Left kidney (tissue), 2 donors: ENCODE results near the gene TNFSF13. TPM values are rescaled to one million over a fixed set of nuclear protein-coding genes. Genes with fewer than 3 reads are reported as not detected.

Source experiments
- DNase-seq: peaks from one replicate; pipeline ENCODE4 v3.0.0-alpha.2; 2013
- polyA plus RNA-seq: library from polyadenylated mRNA; unstranded; fragments of 120-200 nt; gene quantifications from one replicate; pipeline ENCODE4 v1.2.1, GENCODE V29; 2013; ENCODE audit not compliant: insufficient read length

TNFSF13 gene
- polyA plus RNA-seq, 1 donor = 13.2 TPM

GRCh38 chr17:7550344-7550743, 8.2 kb upstream of the TNFSF13 start:
- no peak for DNase-seq

- no peak for DNase-seq
These were observed 7.2 kb upstream of the TNFSF13 start for GRCh38 chr17:7551396-7551795.

DNA sequence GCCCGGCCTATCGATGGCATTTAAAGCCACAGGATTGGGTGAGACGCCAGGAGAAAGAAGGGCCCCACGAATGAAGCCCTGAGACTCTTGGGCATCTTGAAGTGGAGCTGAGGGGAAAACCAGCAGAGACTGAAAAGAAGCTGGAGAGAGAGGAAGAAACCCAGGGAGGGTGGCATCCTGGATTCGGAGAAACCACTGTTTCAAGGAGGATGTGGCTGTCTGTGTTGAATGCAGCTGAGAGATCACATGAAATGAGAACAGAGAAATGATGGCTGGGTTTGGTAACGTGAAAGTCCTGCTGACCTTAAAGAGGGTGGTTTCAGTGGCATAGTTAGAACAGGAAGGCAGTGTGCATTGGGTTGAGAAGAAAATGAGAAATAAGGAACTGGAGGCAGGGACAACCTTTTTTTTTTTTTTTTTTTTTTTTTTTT, 5.9 kb upstream of the TNFSF13 start:
- no peak for DNase-seq

- no peak for DNase-seq
These were observed 5.2 kb upstream of the TNFSF13 start for GRCh38 chr17:7553356-7553755.

DNA sequence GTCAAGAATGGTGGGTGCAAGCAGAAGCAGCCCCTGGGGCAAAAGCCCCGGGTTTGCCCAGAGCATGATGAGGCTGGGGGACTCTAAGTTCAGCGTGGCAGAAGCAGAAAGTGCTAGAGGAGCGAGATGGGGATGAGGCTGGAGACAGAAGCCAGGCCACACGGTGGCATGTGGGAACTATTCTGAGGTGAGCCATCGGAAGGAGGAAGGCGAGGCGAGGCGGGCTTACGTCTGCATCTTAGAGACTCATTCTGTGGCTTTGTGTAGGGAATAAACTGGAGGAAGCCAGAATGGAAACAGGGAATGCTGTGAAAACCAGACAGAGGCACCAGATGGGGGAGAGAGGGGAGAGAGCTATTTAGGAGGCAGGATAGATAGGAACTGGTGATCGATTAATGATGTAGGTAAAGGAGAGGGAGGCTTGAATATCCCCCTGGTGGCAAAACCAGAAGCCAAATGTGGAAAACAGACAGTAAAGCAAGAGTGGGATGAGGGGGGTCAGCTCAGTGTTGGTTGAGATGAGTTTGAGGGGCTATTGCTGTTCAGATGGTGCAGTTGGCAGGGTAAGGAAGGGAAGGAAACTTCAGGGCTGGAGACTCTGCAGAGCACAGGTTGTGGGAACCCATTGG, 3.1 kb upstream of the TNFSF13 start:
- DNase-seq = no peak

- no peak for DNase-seq
These were observed 1.9 kb upstream of the TNFSF13 start for GRCh38 chr17:7556627-7557026.

- DNase-seq = no peak
These were observed 1.3 kb upstream of the TNFSF13 start for GRCh38 chr17:7557147-7557764.

DNA sequence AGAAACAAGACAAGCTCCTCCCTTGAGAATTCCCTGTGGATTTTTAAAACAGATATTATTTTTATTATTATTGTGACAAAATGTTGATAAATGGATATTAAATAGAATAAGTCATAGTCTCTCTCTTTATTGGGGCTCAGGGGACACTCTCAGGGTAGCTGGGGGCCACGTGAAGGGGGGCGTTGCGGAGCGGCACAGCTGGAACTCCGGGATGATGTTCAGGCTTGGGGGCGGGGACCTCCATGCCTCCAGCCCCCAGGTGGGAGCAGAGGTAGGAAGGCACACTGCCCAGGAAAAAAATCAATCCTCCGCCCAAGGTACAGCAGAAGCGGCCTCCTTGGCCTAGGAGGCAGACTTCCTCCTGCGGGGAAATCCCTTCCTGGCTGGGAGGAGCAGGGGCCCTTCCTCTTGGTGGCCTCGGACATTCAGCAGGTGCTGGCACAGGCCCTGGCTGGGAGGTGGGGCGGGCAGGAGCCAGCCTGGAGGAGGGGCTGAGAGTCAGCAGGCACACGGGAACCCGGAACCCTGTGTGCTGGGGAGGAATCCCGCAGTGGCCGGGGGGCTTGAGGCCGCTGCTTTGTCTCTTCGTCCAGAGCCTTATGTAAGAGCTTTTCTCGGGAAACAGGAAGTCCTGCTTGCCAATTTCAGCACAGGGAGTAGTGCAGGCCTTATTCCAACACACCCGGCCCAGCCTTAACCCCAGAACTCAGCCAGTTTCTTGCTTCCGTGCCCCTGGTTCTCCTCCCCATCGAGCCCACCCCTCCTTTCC, 591 bp upstream of the TNFSF13 start:
- DNase-seq = no peak

DNA sequence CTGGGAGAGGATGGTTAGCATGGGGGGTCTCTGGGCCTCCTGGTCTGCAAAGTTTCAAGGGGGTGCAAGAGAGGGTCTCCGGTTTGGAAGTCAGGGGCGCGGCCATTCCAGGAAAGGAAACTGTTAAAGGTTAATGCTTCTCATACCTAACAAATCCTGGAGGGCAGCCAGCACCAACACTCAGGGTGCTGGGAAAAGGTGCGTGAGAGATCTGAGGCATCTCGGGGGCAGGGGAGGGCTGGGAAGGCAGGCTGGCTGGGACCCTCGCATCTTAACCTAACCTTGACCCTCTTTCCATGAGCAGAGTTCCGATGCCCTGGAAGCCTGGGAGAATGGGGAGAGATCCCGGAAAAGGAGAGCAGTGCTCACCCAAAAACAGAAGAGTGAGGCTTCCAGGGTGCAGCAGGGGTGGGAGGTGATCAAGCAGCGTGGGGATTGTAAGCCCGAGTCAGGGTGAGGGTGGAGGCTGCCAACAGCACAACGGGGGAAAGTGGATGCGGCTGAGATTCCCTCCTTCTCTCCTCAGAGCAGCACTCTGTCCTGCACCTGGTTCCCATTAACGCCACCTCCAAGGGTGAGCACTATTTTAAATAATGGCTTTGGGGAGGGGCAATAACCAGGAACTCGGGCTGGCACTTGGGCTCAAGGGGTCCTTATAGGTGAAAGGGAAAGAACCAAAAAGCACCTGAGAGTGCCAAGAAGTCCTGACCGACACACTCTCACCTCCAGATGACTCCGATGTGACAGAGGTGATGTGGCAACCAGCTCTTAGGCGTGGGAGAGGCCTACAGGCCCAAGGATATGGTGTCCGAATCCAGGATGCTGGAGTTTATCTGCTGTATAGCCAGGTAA, 996 bp downstream of the TNFSF13 start:
- no peak for DNase-seq

GRCh38 chr17:7560172-7561027, 1.9 kb downstream of the TNFSF13 start:
- DNase-seq = no peak

- DNase-seq = peak; percentile 87
These were observed 2.6 kb downstream of the TNFSF13 start for GRCh38 chr17:7561028-7561575.

GRCh38 chr17:7561589-7562207, 3.1 kb downstream of the TNFSF13 start, which contains the start of gene SENP3:
TSS of gene SENP3 (plus strand) at chr17:7561919. CDS start at chr17:7563077, 1,158 bp downstream.
- peak; percentile 88 for DNase-seq

- no peak for DNase-seq
These were observed 3.7 kb downstream of the TNFSF13 start for GRCh38 chr17:7562208-7562605.

GRCh38 chr17:7563115-7563869, 4.7 kb downstream of the TNFSF13 start:
- DNase-seq = no peak

GRCh38 chr17:7569571-7569970, 11.0 kb downstream of the TNFSF13 start:
- no peak for DNase-seq

DNA sequence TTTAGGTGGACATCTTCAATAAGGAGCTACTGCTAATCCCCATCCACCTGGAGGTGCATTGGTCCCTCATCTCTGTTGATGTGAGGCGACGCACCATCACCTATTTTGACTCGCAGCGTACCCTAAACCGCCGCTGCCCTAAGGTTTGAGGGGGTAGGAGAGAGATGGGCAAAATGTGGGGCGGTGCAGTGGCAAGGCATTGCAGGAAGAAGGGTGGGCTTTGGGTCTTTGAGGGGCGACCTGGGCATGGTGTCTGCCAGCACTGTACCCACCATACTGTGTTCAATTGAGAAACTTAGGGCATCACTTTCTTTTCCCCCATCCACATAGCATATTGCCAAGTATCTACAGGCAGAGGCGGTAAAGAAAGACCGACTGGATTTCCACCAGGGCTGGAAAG, 11.8 kb downstream of the TNFSF13 start:
- no peak for DNase-seq

DNA sequence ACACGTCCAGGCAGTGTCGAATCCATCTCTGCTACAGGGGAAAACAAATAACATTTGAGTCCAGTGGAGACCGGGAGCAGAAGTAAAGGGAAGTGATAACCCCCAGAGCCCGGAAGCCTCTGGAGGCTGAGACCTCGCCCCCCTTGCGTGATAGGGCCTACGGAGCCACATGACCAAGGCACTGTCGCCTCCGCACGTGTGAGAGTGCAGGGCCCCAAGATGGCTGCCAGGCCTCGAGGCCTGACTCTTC, 13.7 kb downstream of the TNFSF13 start:
- DNase-seq = no peak

DNA sequence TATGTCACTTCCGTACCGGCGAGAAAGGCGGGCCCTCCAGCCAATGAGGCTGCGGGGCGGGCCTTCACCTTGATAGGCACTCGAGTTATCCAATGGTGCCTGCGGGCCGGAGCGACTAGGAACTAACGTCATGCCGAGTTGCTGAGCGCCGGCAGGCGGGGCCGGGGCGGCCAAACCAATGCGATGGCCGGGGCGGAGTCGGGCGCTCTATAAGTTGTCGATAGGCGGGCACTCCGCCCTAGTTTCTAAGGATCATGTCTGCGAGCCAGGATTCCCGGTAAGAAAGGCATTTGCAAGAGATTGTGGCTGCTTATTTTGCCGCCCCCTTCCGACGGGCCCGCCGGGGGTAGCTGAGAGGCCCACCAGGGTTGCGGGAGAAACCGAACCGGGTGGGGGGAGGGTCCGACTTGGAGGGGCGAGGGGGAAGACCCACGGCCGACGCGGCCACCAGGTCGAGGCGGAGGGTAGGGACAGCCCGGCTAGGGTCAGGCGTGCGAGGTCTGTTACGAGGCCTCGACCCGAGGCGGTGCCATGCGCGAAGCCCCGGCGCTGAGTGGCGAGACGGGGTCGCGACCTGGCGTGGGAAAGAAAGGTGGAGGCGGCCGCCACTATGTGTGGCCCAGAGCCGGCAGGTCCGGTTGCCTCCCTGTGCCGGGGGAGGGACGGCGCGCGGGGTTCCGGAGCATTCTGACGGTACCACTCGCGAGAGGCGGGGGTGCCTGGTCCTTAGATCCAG, 14.2 kb downstream of the TNFSF13 start:
- DNase-seq = peak; percentile 99
